Colonic mucosa (tissue), 4 donors: ENCODE measurements around the gene VSNL1. TPM values are rescaled to one million over a fixed set of nuclear protein-coding genes. Genes with fewer than 3 reads are reported as not detected.

ENCODE experiments used
- DNase-seq: peaks from one replicate; pipeline ENCODE4 v3.0.0-alpha.2; 2020
- H3K27ac ChIP-seq: fragments of 200-600 bp; one replicate; pipeline ENCODE4 v1.8.0; 2021
- H3K27me3 ChIP-seq: fragments of 200-600 bp; one replicate; pipeline ENCODE4 v1.8.0; 2021
- H3K36me3 ChIP-seq: fragments of 200-600 bp; one replicate; pipeline ENCODE4 v1.8.0; 2021
- H3K4me1 ChIP-seq: fragments of 200-600 bp; one replicate; pipeline ENCODE4 v1.8.0; 2021; ENCODE audit warnings: mild to moderate bottlenecking
- H3K4me3 ChIP-seq: fragments of 200-600 bp; one replicate; pipeline ENCODE4 v1.8.0; 2021
- H3K9ac ChIP-seq, 2 donors: one replicate each; pipeline ENCODE4 v1.7.0; 2013; ENCODE audit warnings: control low read depth in 2 of 2, low read depth in 2 of 2, low read length in 2 of 2
- H3K9me3 ChIP-seq: fragments of 200-600 bp; one replicate; pipeline ENCODE4 v1.8.0; 2021
- CTCF ChIP-seq: fragments of 200-600 bp; IDR thresholded peaks from one replicate; pipeline ENCODE4 v1.8.0; 2022; ENCODE audit warnings: antibody characterized with exemption, mild to moderate bottlenecking
- intact Hi-C: fragments of 100-400 bp; cut with DNase I; formaldehyde crosslinking; loops from one replicate; pipeline ENCODE4 v1.14.1; 2022
- total RNA-seq, 2 donors: library from RNA; stranded (reverse); fragmentation: NEBNext Ultra II Directional in 1 of 2; extraction: Animal tissue kit (Norgen Biotek cat#: 25700) in 1 of 2; gene quantifications; one replicate each; pipeline ENCODE4 v1.2.1, GENCODE V29; 2021
- donor health status: healthy.
- donor health status: DM: no; HTN: no; CAD: no.
- donor health status: DM: no; HTN: no; CAD: no.

VSNL1 gene
- total RNA-seq, 2 donors from 2014 or later, result 7.4 to 8.1 TPM

DNA sequence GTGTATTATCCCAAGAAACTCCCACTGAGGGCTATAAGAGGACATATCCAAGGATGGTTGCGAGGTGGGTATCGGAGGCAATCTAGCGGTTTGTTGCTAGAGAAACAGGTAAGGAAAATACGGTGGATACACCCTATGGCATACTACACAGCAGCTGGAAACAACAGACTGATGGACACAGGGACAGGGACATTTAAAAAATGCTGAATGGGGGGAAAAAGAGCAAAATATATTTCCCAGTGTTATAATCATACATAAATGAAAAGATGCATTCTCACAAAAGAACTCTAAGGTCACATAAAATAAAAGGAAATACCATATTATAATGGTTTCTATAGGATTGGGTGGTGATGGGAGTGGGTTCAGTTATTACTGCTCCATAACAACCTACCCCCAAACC, 117.3 kb downstream of the VSNL1 start:
- H3K4me3 ChIP-seq, result no peak overlapping the region
- H3K27me3 ChIP-seq, result no peaks in the 10 kb centered on the region
- H3K9me3 ChIP-seq, result no peaks in the 10 kb centered on the region
- no peak overlapping the region for H3K27ac ChIP-seq
- H3K9ac ChIP-seq, result no peak overlapping the region
- H3K4me1 ChIP-seq, result no peaks in the 10 kb centered on the region
- intact Hi-C loops, result no loop called here
- no peak for TF ChIP-seq CTCF
- DNase-seq, result no peak
- H3K36me3 ChIP-seq, result no peaks in the 10 kb centered on the region

DNA sequence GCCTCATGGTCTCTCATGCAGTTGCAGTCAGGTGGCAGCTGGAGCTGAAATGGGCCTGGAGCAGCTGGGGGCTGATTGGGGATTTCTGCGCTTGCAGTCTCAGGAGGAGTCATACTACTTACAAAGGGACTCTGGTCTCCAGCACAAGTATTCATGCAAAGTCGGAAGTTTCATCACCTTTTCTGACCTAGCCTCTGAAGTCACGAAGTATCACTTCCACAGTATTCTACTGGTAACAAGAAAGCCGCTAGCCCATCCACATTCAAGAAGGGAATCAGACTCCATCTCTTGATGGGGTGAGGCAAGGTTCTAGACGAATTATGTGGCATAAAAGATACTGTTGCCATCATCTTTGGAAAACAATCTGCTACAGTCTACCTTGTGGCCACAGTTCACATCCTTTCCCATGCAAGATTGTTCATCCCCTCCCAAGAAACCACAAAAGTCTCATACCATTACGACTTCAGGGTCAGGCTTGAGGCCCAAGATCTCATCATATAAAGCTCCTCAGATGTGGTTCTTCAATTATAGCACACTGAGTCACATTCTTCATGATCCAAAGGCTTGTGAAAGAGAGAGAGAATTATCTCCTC, 117.9 kb downstream of the VSNL1 start:
- Histone ChIP-seq H3K27me3 (no peaks in the 10 kb centered on the region), H3K9ac (no peak overlapping the region), H3K9me3 (no peaks in the 10 kb centered on the region), H3K4me3 (no peak overlapping the region), H3K36me3 (no peaks in the 10 kb centered on the region), H3K4me1 (no peaks in the 10 kb centered on the region), H3K27ac (no peak overlapping the region)
- intact Hi-C loops, result no loop called here
- no peak for DNase-seq
- TF ChIP-seq CTCF, result no peak

GRCh38 chr2:17660219-17660618, 119.7 kb downstream of the VSNL1 start:
- Histone ChIP-seq H3K9ac (no peak overlapping the region), H3K27ac (no peak overlapping the region), H3K9me3 (no peaks in the 10 kb centered on the region), H3K4me3 (no peak overlapping the region), H3K4me1 (no peaks in the 10 kb centered on the region), H3K27me3 (no peaks in the 10 kb centered on the region), H3K36me3 (no peaks in the 10 kb centered on the region)
- intact Hi-C loops, result no loop called here
- TF ChIP-seq CTCF, result no peak
- DNase-seq, result no peak

- no peak for DNase-seq
- intact Hi-C loops, result no loop called here
- Histone ChIP-seq H3K9ac (no peak overlapping the region), H3K9me3 (no peaks in the 10 kb centered on the region), H3K4me3 (no peak overlapping the region), H3K36me3 (peaks cover 4% of the 10 kb centered on the region), H3K27me3 (no peaks in the 10 kb centered on the region), H3K4me1 (no peaks in the 10 kb centered on the region), H3K27ac (no peak overlapping the region)
- no peak for TF ChIP-seq CTCF
Observed at GRCh38 chr2:17661460-17661859, 121.0 kb downstream of the VSNL1 start.

DNA sequence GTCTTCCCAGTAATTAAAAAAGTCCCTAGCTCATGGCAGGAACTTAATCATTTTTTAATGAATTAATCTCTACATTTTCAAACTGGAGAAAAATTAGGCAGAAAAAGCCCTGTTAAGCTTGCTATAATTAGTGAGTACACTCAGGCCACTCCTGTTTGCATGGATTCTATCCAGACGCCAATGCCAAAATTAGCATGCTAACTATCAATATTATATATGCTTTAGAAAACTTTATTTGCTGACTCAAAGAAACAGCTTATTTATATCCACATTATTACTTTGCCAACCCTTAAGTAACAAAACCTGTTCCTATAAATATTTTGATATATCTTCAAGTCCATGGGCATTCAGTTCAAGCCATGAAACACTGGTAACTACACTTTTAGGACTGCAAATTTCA, 122.2 kb downstream of the VSNL1 start:
- H3K4me1 ChIP-seq, result no peaks in the 10 kb centered on the region
- no peaks in the 10 kb centered on the region for H3K27me3 ChIP-seq
- no peak for TF ChIP-seq CTCF
- H3K9ac ChIP-seq, result no peak overlapping the region
- peaks cover 4% of the 10 kb centered on the region for H3K36me3 ChIP-seq
- no peaks in the 10 kb centered on the region for H3K9me3 ChIP-seq
- intact Hi-C loops, result no loop called here
- H3K27ac ChIP-seq, result no peak overlapping the region
- DNase-seq, result no peak
- no peak overlapping the region for H3K4me3 ChIP-seq
